ENCODE results near the gene UBE2O.

UBE2O gene

GRCh38 chr17:76357597-76358158, 95.3 kb downstream of the UBE2O start:
- TF ChIP-seq CTCF (IDR thresholded peaks at IDR 0.05; ENCODE audit: low read depth, low read length, poor library complexity, severe bottlenecking) (no peak), EZH2phosphoT487 (IDR thresholded peaks at IDR 0.05; ENCODE audit: borderline replicate concordance, low read length) (no peak)
- Histone ChIP-seq H3K27ac (ENCODE audit: low read depth, low read length) (no peak overlapping the region), H3K79me2 (ENCODE audit: control insufficient read depth, low read length) (peaks cover 8% of the 10 kb centered on the region), H3K9me3 (ENCODE audit: control insufficient read depth, insufficient read depth, low read length) (no peaks in the 10 kb centered on the region), H3K4me1 (ENCODE audit: control insufficient read depth, low read length) (peaks cover 23% of the 10 kb centered on the region), H3K4me3 (ENCODE audit: low read length) (peak overlapping the region; percentile 65), H3K27me3 (ENCODE audit: control insufficient read depth, low read length) (no peaks in the 10 kb centered on the region), H3F3A (ENCODE audit: control insufficient read depth, insufficient read depth) (no peaks in the 10 kb centered on the region; the same call in 1 of the 2 replicates), H4K20me1 (ENCODE audit: control insufficient read depth, insufficient read depth, low read depth, low read length) (no peaks in the 10 kb centered on the region), H3K9me2 (replicated peaks; ENCODE audit: control insufficient read depth, low read length) (no peaks in the 10 kb centered on the region), H3K4me2 (ENCODE audit: low read length) (peak overlapping the region; percentile 84), H3K36me3 (ENCODE audit: control insufficient read depth, low read length) (no peaks in the 10 kb centered on the region)

GRCh38 chr17:76356803-76357456, 96.0 kb downstream of the UBE2O start:
- TF ChIP-seq CTCF (IDR thresholded peaks at IDR 0.05; ENCODE audit: low read depth, low read length, poor library complexity, severe bottlenecking) (no peak), EZH2phosphoT487 (IDR thresholded peaks at IDR 0.05; ENCODE audit: borderline replicate concordance, low read length) (no peak)
- H4K20me1 ChIP-seq (ENCODE audit: control insufficient read depth, insufficient read depth, low read depth, low read length): no peaks in the 10 kb centered on the region
- peaks cover 28% of the 10 kb centered on the region for H3K4me1 ChIP-seq (ENCODE audit: control insufficient read depth, low read length)
- no peaks in the 10 kb centered on the region for H3K9me2 ChIP-seq (replicated peaks; ENCODE audit: control insufficient read depth, low read length)
- H3F3A ChIP-seq (ENCODE audit: control insufficient read depth, insufficient read depth): peaks cover 2% of the 10 kb centered on the region; the same call in 1 of the 2 replicates
- H3K36me3 ChIP-seq (ENCODE audit: control insufficient read depth, low read length): no peaks in the 10 kb centered on the region
- peak overlapping the region; percentile 84 for H3K4me2 ChIP-seq (ENCODE audit: low read length)
- H3K9me3 ChIP-seq (ENCODE audit: control insufficient read depth, insufficient read depth, low read length): no peaks in the 10 kb centered on the region
- H3K79me2 ChIP-seq (ENCODE audit: control insufficient read depth, low read length): peaks cover 13% of the 10 kb centered on the region
- peak overlapping the region; percentile 65 for H3K4me3 ChIP-seq (ENCODE audit: low read length)
- no peaks in the 10 kb centered on the region for H3K27me3 ChIP-seq (ENCODE audit: control insufficient read depth, low read length)
- H3K27ac ChIP-seq (ENCODE audit: low read depth, low read length): no peak overlapping the region

GRCh38 chr17:76354747-76355310, 98.1 kb downstream of the UBE2O start:
- H3K27ac ChIP-seq (ENCODE audit: low read depth, low read length): no peak overlapping the region

More at GRCh38 chr17:76354747-76355310, 98.1 kb downstream of the UBE2O start:
- Histone ChIP-seq H3K27me3 (ENCODE audit: control insufficient read depth, low read length) (no peaks in the 10 kb centered on the region), H4K20me1 (ENCODE audit: control insufficient read depth, insufficient read depth, low read depth, low read length) (no peaks in the 10 kb centered on the region), H3F3A (ENCODE audit: control insufficient read depth, insufficient read depth) (peaks cover 3% of the 10 kb centered on the region), H3K4me3 (ENCODE audit: low read length) (no peak overlapping the region), H3K36me3 (ENCODE audit: control insufficient read depth, low read length) (no peaks in the 10 kb centered on the region), H3K9me3 (ENCODE audit: control insufficient read depth, insufficient read depth, low read length) (no peaks in the 10 kb centered on the region), H3K9me2 (replicated peaks; ENCODE audit: control insufficient read depth, low read length) (no peaks in the 10 kb centered on the region), H3K4me1 (ENCODE audit: control insufficient read depth, low read length) (peaks cover 31% of the 10 kb centered on the region), H3K79me2 (ENCODE audit: control insufficient read depth, low read length) (peaks cover 24% of the 10 kb centered on the region), H3K4me2 (ENCODE audit: low read length) (0 out of 2 replicates have a peak overlapping the region, but pooled peaks have one; percentile 95)
- TF ChIP-seq EZH2phosphoT487 (IDR thresholded peaks at IDR 0.05; ENCODE audit: borderline replicate concordance, low read length): no peak
- no peak for TF ChIP-seq CTCF (IDR thresholded peaks at IDR 0.05; ENCODE audit: low read depth, low read length, poor library complexity, severe bottlenecking)
